Transverse colon (tissue), 4 donors: ENCODE results near the gene PCNT. TPM values are rescaled to one million over a fixed set of nuclear protein-coding genes. Genes with fewer than 3 reads are reported as not detected.
A peak's percentile ranks its signal among the peaks of the same experiment; 100 is the strongest.

Experiments used
- DNase-seq: peaks from one replicate; pipeline ENCODE4 v3.0.0-alpha.2; 2019
- H3K27ac ChIP-seq, 4 donors: fragments of 200-600 bp; sonication (generic); 2 replicates each; pipeline ENCODE4 v1.5.1; 2016 to 2018; ENCODE audit warnings: inconsistent platforms in 4 of 4
- H3K27me3 ChIP-seq: fragments of 200-600 bp; sonication (generic); 2 replicates; pipeline ENCODE4 v1.5.1; 2017; ENCODE audit warnings: inconsistent platforms
- H3K36me3 ChIP-seq, 4 donors: fragments of 200-600 bp; sonication (generic); 2 replicates each; pipeline ENCODE4 v1.5.1; 2017 to 2019; ENCODE audit warnings: inconsistent platforms in 4 of 4
- H3K4me1 ChIP-seq, 4 donors: fragments of 200-600 bp; sonication (generic); 2 replicates each; pipeline ENCODE4 v1.5.1; 2017 to 2020; ENCODE audit warnings: inconsistent platforms in 4 of 4
- H3K4me3 ChIP-seq, 4 donors: fragments of 200-600 bp; sonication (generic); 1 replicate in 1 of 4; 2 replicates in 3 of 4; pipeline versions ENCODE4 v1.5.1 to v1.6.1; 2017 to 2019; ENCODE audit warnings: inconsistent platforms in 4 of 4
- H3K9me3 ChIP-seq, 2 donors: fragments of 200-600 bp; sonication (generic); 2 replicates each; pipeline ENCODE4 v1.5.1; 2017 to 2019; ENCODE audit warnings: inconsistent platforms in 2 of 2
- CTCF ChIP-seq, 5 experiments: fragments of 200-600 bp in 3 of 5; fragments of 450-650 bp in 2 of 5; sonication (generic) in 3 of 5; IDR thresholded peaks; 1 replicate in 2 of 5; 2 replicates in 3 of 5; pipeline ENCODE4 v1.5.1; 2016 to 2017; ENCODE audit warnings: antibody characterized with exemption in 5 of 5, inconsistent platforms in 3 of 5, mild to moderate bottlenecking in 2 of 5, moderate library complexity in 1 of 5
- EP300 ChIP-seq: sonication (generic); formaldehyde crosslinking; IDR thresholded peaks from one replicate; pipeline ENCODE4 v1.6.1; 2017; ENCODE audit warnings: antibody characterized with exemption, low read depth
- POLR2A ChIP-seq: fragments of 450-650 bp; IDR thresholded peaks from one replicate; pipeline ENCODE4 v1.6.1; 2016; ENCODE audit warnings: antibody characterized with exemption, mild to moderate bottlenecking, moderate library complexity
- POLR2AphosphoS5 ChIP-seq, 3 donors: sonication (generic); formaldehyde crosslinking; IDR thresholded peaks; one replicate each; pipeline ENCODE4 v1.6.1; 2016; ENCODE audit warnings: antibody characterized with exemption in 3 of 3
- WGBS, 2 donors: methylation state at CpG; one replicate each; pipeline ENCODE4 v1.1.5; 2018; ENCODE audit warnings: low coverage in 1 of 2; 5-methylcytosine and 5-hydroxymethylcytosine counted together
- in situ Hi-C, 4 donors: fragments of 200-750 bp; cut with MboI; loops; one replicate each; pipeline versions ENCODE4 v1.15.0 to v1.15.1; 2017; ENCODE audit warnings: low sequenced_read_pairs in 3 of 4, low pct_ligation_motif_present in 1 of 4, low pct_unique_long_range_greater_than_20kb in 1 of 4
- intact Hi-C: fragments of 100-400 bp; cut with DNase I; formaldehyde crosslinking; loops from one replicate; pipeline ENCODE4 v1.15.1; 2023; ENCODE audit warnings: low total_unique reads
- total RNA-seq, 4 donors: library from RNA; depleted of rRNA; stranded (reverse); fragments of >200 nt; gene quantifications; one replicate each; pipeline ENCODE4 v1.1.0, GENCODE V29; 2016

Gene PCNT
- total RNA-seq, 4 donors from 2014 or later, result 27.6 to 171 (median 63.4) TPM

GRCh38 chr21:46295177-46295770 lies 28.7 kb upstream of the PCNT start:
- Histone ChIP-seq H3K4me3 (no peak overlapping the region), H3K9me3 (no peaks in the 10 kb centered on the region), H3K4me1 (peaks cover 6 to 27% (median 11%) of the 10 kb centered on the region in 4 donors), H3K27me3 (peaks cover 21% of the 10 kb centered on the region), H3K36me3 (no peaks in the 10 kb centered on the region), H3K27ac (peak overlapping the region in 3 of 4 donors; percentile 52 to 72 (median 69))
- TF ChIP-seq EP300 (no peak), CTCF (IDR thresholded peaks at IDR 0.05) (no peak), POLR2AphosphoS5 (IDR thresholded peaks at IDR 0.05) (no peak), POLR2A (no peak)
- in situ Hi-C loops (no loop called here), intact Hi-C loops (no loop called here)
- no peak for DNase-seq
- WGBS, 2 donors, result 48 to 70% methylated on average over 2 to 8 of the region's 9 CpGs

- H3K27ac ChIP-seq, result peak overlapping the region; percentile 50 to 72 (median 60)
- H3K27me3 ChIP-seq, result peaks cover 21% of the 10 kb centered on the region
- peak; percentile 70 for DNase-seq
- intact Hi-C loops, result no loop called here
- no peaks in the 10 kb centered on the region for H3K9me3 ChIP-seq
- 59 to 63% methylated on average over 6 to 28 of the region's 29 CpGs for WGBS, 2 donors
- peak overlapping the region in 1 of 4 donors; percentile 49 for H3K4me3 ChIP-seq
- TF ChIP-seq EP300 (no peak), POLR2AphosphoS5 (IDR thresholded peaks at IDR 0.05) (peak in 1 of 3 donors; percentile 6)
- in situ Hi-C loops, result no loop called here
- peaks cover 6 to 27% (median 11%) of the 10 kb centered on the region in 4 donors for H3K4me1 ChIP-seq
- no peaks in the 10 kb centered on the region for H3K36me3 ChIP-seq
Observed at GRCh38 chr21:46295996-46296752, 27.8 kb upstream of the PCNT start.

GRCh38 chr21:46297338-46298271 lies 26.4 kb upstream of the PCNT start:
- Histone ChIP-seq H3K9me3 (no peaks in the 10 kb centered on the region), H3K4me3 (peak overlapping the region; percentile 21 to 49 (median 36)), H3K4me1 (peaks cover 6 to 27% (median 11%) of the 10 kb centered on the region in 4 donors), H3K36me3 (no peaks in the 10 kb centered on the region), H3K27ac (peak overlapping the region; percentile 52 to 72 (median 60)), H3K27me3 (peaks cover 21% of the 10 kb centered on the region)
- intact Hi-C loops, result no loop called here
- 11% methylated on average over 66 of the region's 84 CpGs; no CpG with 5 or more reads in 1 of the 2 donors for WGBS, 2 donors
- no peak for DNase-seq
- in situ Hi-C loops, result no loop called here
- TF ChIP-seq CTCF (IDR thresholded peaks at IDR 0.05) (no peak), POLR2A (no peak), POLR2AphosphoS5 (IDR thresholded peaks at IDR 0.05) (no peak), EP300 (no peak)

- intact Hi-C loops (no loop called here), in situ Hi-C loops (no loop called here)
Observed at GRCh38 chr21:46299167-46299566, 24.8 kb upstream of the PCNT start.

More at GRCh38 chr21:46299167-46299566, 24.8 kb upstream of the PCNT start:
- WGBS, 2 donors, result 83% methylated on average over 8 of the region's 9 CpGs; no CpG with 5 or more reads in 1 of the 2 donors
- Histone ChIP-seq H3K4me1 (peaks cover 6 to 27% (median 11%) of the 10 kb centered on the region in 4 donors), H3K27ac (no peak overlapping the region), H3K27me3 (peaks cover 21% of the 10 kb centered on the region), H3K36me3 (no peaks in the 10 kb centered on the region), H3K4me3 (no peak overlapping the region), H3K9me3 (no peaks in the 10 kb centered on the region)
- TF ChIP-seq POLR2A (no peak), EP300 (no peak), POLR2AphosphoS5 (IDR thresholded peaks at IDR 0.05) (no peak), CTCF (IDR thresholded peaks at IDR 0.05) (no peak)
- DNase-seq, result no peak
